ENCODE results near the gene CCDC107.

GRCh38 chr9:35703906-35704672 is 46.0 kb downstream of the CCDC107 start:
- no peak for TF ChIP-seq CTCF (IDR thresholded peaks at IDR 0.05)
- no peak for TF ChIP-seq ZFX (IDR thresholded peaks at IDR 0.05; ENCODE audit: borderline replicate concordance)

Measured in 22Rv1 (cell line).